GM21423 (cell line): ENCODE data around the gene LIMS1.
"Not testable (repeated sequence)": the region's sequence is repeated elsewhere in the genome, so short reads cannot be mapped to it uniquely, and the experiment has no call there.

Experiments used
- ATAC-seq: cut with Tn5 transposase; IDR thresholded peaks from one replicate; pipeline ENCODE4 v1.9.1; 2021; ENCODE audit warnings: mild to moderate bottlenecking, moderate library complexity; ENCODE audit not compliant: unreplicated experiment

Gene LIMS1

DNA sequence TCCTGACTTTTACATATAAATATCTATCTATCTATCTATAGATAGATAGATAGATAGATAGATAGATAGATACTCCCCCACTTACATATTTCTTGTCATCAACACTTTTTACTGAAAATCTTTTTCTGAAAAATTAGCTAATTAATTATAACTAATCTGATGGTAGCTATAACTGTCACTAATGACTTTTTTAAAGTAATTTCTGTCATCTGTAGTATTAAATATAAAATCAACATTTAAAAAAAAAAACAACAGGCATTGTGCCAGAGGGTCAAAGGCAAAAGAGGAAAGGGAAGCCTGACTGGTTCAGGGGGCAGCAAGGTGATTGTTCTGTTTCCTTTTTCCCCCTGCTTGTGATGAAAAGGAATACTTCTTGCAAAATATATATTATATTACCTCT lies 122.0 kb downstream of the LIMS1 start:
- ATAC-seq = not testable (repeated sequence)

DNA sequence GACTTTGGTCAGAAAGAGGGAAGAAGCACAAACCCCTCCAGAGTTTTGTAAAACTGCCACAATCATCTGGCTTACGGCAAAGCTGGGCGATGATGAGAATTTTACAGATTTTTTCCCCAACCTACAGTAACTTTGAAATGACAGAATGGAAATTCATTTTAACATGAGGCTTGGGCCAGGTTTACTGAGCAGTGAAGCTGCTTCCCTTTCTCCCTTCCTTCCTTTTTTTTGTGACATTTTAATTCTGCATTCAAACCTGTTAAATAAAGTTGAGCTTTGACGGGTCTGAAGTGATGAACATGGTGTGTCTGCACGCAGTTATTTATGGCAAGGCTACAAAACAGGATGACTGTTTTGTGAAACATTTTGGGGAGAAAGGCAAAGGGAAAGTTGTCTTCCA lies 123.2 kb downstream of the LIMS1 start:
- ATAC-seq = not testable (repeated sequence)

DNA sequence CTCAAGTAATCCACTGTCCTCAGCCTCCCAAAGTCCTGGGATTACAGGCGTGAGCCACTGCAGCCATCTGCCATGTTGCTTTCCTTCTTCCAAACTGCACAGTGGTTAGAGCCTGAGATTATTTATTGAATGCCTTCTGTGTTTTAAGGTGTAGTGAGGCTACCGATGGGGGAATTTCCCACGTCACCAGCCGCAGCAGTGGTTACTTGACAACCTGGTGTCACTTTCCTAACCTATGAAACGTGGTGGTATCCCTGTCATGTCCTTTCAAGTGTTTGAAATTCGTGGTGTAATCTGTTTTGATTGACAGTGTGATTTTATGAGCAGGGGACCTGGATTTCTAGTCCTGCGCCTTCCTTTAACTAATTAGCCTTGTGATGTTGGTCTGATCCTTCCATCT lies 124.3 kb downstream of the LIMS1 start:
- ATAC-seq = not testable (repeated sequence)

DNA sequence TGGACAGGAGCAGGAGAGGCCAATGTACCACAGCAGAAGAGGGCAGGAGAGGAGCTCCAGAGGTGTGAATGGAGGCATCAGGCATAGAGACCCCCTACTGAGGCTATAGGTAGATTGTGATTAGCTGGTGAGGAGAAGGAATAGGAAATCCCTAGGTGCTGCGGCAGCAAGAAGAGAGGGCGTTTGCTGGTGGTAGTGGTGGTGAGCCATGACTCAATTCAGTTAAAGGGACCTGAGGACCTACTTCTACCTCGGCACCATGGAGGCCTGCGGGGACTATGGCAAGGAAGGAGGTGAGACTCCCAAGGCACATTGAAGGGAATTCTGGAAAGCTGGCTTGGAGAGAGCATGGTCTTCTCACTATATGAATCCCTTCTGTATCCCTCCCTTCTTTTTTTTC lies 127.2 kb downstream of the LIMS1 start:
- ATAC-seq = not testable (repeated sequence)

DNA sequence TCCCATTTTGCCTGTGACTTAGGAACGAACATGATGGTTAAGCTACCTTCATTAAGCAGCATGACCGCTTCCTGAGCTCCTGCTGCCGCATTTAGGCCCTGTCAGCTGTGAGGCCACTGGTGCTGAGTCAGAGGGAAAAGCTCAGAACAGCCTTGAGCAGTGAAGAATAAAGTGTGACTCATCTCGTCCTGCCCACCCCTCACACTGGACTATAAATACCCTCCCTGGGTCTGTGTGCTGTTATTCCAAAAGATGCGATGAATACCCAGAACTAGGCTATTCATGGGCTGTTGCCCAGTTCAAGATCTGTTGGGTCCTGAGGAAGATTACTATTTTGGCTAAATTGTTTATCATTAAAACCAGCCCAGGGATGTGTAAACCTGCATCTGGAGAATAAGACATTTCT lies 127.9 kb downstream of the LIMS1 start:
- peak; percentile 95 for ATAC-seq

DNA sequence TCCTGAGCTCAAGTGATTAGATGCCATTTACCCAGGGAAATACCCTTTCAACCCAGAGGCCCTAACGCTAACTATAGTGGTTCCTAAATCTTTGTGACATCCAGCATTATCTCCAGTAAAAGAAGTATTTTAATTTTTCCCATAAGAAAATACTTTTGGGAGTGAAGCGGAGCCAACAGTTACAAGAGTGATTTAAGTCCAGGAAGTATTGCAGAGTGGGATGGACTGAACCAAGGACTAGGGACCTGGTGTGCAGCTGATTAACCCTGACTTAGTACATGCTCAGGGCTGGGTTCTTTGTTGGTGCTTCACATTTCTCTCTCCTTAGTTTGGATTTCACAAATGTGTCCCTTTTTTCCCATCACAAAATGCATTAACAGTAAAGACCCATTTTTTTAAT lies 129.1 kb downstream of the LIMS1 start:
- not testable (repeated sequence) for ATAC-seq

DNA sequence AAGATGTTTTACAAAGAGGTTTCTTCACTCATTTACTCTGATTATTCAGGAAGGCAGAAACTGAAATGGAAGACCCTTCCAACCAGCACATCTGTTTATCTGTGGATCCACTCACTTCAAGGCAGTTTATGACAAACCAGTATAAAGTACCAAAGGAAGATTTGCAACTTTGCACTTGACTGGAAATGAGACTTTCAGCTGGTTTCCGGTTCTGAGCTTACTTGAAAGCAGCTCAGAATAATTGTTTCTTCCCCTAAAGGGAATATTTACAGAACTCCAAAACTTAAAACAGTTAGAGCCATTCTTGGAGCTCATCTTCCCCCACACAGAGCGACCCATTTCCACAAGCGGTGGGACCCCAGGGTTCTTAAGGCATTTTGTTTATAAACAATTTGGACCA lies 129.8 kb downstream of the LIMS1 start:
- ATAC-seq = not testable (repeated sequence)

DNA sequence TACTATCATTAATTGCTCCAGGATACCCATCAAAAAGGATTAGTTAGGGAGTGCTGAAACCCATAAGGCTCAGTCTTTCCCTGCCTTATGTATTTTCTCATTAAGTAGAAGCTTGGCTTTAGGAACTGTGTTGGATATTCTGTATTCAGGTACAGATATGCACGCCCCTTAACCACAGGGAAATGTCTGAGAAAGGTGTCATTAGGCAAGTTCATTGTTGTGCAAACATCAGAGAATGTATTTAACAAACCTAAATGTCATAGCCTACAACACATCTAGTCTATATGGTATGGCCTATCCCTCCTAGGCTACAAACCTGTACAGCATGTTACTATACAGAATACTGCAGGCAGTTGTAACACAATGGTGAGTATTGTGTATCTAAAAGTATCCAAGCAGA lies 130.7 kb downstream of the LIMS1 start:
- not testable (repeated sequence) for ATAC-seq

DNA sequence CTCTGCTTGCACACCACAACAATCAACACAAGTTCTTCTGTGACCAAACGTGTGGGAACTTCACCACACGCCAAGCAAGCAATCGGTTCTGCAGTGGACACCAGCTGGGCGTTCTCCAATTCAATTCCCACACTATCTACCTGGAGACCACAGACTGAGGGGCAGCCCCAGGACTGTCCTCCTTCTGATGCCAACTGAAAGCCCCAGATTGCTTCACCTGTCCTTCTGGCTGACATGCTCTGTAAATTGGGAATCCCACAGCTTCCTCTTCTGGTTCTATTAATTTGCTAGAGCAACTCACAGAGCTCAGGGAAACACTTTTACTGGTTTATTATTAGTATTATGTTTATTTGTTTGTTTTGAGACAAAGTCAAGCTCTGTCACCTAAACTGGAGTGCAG lies 131.7 kb downstream of the LIMS1 start:
- not testable (repeated sequence) for ATAC-seq

DNA sequence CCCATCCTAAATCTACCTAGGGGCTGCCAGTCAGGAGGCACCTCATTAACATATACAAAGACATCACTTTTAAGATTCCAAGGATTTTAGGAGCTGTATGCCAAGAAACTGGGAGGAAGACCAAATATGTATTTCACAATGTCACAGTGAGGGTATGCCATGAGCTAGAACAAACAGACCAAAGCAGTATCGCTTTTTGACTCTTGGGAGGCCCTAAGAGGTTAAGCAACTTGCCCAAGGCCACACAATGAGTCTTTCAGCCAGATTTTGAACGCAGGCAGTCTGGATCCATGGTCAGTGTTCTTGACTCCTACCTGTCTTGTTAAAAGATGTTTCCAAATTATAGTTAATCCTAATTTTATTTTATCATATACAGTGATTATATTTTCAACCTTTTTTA lies 132.9 kb downstream of the LIMS1 start:
- ATAC-seq = not testable (repeated sequence)

DNA sequence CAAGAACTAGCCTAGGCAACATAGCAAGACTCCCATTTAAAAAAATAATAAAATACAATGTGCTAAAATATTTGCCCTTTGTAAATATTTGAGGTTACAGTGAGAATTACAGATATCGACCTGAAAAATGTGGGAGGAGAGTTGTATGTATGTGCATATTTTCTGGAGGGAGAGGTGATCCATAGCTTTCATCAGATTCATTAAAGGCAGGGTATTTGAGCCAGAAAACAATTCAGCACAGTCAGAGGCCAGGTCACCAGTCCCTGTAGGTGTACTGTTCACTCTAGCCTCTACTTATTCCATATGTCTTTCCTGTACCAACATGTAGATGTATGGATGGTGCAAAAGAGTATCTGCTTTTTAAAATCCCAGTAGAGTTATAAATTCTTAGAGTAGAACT lies 136.0 kb downstream of the LIMS1 start:
- not testable (repeated sequence) for ATAC-seq

DNA sequence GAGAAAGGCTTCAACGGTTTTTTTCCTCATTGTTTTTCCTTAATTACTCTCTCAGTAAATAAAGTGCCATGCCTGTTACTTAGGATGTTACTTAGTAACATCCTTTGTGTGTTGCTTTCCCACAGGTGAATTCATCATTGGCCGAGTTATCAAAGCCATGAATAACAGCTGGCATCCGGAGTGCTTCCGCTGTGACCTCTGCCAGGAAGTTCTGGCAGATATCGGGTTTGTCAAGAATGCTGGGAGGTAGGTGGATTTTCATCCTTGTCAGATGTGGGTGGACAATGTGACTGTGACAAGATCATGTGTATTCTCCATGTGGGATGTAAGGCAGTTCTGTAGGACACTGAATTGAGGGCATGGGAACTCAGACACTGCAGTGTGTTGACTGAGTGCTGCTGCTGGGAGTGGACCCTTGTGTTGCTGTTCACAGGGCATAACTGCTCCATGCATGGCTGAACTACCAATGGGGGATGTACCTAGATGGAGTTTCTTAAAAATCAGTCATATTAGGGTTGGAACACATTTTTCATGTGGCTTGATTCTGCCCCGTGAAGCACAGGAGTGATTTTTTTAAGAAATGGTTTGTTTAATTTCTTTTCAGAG lies 138.0 kb downstream of the LIMS1 start:
- ATAC-seq = not testable (repeated sequence)

DNA sequence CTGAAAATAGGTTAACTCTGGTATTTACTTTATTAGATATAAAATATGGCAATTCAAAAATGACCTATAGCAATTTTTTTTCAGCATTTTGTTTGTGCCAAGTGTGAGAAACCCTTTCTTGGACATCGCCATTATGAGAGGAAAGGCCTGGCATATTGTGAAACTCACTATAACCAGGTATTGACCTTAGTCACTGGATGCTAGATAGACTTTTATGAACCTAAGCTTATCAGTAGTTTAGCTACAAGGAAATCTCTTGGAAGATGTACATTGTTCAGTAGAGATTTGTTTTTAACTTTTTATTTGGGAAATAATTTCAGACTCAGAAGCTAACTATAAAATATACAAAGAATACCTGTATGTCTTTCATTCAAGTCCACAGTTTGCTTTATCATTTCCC lies 142.3 kb downstream of the LIMS1 start:
- not testable (repeated sequence) for ATAC-seq

DNA sequence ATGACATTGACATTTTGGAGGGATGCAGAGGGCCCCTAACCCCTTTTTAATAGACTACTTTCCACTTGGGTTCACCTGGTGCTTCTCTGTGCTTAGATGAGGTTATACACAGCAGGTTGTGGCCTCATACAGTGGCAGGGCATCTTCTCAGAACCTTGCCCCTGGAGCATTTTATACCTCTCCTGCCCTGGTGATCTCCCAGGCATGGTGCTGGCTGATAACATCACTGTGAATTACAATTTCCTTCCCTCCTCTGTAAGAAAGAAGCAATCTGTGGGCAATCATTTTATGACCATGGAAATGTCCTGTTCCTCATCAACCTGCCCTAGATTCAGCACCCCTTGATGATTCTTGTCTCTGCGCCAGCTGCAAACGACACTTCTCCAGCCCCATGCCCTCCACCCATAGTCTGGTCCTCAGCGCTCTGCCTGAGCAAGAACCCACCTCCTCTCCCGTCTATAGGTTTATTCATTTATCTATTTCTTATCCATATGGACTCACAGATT lies 143.0 kb downstream of the LIMS1 start:
- ATAC-seq = not testable (repeated sequence)

DNA sequence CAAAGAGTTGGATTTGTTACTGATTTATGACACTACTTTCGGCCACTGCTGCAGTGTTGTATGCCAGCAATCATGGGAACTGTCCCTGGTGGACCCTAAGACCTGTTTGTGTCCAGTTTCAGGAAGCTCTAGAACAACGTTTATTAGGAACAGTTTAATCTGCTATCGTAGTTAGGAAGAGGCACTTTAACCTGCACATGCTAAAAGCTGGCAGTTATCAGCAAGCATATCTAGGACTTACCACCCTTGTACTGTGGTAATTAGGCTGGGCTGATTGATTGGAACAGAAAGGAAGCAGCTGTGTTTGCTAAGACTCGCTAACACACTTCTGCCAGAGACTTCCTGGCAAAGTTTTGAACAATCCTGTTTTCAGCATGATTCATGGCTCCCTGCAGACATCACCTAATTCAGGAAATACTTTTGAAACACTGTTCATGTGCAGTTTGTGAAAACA lies 144.0 kb downstream of the LIMS1 start:
- not testable (repeated sequence) for ATAC-seq

DNA sequence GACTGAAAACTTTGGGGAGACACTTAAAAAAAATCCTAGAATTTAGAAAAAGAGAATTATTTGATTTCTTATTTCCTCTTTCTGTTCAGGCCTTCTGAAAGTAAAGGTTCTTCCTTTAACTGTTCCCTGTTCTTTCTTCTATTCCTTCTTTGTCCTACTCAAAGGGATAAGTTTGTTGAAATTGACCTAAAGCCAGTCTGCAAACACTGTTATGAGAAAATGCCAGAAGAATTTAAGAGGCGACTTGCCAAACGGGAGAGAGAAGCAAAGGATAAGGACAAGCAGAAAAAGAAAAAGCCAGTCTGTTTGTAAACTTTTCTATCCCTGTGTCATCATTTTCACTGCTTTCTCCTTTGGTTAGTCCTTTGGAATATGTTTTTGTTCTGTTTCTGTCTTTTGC lies 146.5 kb downstream of the LIMS1 start:
- ATAC-seq = not testable (repeated sequence)

DNA sequence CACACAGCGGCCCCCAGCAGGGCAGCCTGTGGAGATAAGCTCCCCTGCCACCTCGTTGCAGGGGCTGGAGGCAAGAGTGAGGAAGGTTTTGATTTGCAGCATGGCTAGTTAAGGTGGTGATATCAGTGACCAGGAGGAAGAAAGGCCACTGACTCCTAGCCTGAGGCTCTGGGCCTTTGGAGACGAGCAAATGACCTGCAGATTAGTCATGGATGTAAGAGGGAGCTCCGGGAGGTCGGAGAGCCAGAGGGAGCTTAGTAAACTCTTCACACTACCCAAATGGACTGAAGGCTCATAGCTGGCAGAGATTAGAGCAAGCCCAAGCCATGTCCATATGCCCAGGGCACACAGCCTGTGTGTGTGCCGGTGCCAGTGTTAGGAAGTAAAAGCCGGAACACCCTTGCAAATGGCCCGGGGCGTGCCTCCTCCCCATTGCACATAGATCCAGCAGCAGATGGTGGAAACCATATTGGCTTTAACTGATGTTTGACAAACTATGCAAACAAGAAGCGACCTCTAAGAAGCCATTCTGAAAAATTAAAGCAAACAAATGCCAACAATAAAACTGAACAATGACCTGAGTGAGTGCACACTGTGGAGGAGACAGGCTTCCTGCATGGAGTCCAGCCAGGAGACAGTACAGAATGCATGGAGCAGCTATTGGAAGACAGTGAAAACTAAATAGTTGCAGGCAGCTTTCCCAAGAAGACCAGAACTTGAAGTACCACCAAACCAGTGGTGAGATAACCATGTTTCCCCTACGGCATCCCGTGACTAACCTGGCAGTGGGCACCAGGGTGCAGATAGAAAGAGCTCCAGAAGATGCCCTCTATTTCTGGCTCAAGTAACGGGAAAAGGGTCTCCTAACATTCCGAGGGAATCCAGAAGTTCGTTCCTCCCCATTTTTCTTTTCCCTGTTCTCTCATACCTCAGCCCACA lies 154.8 kb downstream of the LIMS1 start:
- ATAC-seq = not testable (repeated sequence)

DNA sequence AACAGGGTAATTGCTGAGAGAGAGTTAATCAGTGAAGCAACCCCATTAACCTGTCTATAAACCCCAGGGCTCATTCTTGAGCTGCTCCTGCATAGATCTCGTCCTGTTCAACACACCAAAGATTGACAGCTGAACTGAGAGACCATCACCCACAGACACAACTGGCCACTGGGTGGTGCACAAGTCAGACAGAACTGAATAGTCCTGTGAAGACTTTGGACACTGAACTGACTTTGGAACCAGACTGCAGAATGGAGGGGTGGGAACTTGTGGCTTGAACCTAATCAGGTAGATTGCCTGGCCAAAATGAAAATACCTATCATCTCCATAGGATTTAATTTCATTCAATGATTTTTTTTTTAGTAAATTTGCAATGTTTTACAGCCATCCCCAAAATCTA lies 155.7 kb downstream of the LIMS1 start:
- ATAC-seq = peak; percentile 75

DNA sequence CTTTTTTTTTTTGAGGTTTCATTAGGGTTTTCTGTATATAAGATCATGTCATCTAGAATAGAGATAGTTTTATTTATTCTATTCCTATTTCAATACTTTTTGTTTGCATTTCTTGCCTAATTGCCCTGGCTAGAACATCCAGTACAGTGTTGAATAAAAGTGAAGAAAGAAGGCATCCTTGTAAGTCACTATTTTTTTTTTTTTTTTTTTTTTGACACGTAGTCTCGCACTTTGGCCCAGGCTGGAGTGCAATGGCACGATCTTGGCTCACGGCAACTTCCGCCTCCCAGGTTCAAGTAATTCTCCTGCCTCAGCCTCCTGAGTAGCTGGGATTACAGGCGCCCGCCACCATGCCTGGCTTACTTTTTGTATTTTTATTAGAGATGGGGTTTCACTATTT lies 157.2 kb downstream of the LIMS1 start:
- no peak for ATAC-seq

DNA sequence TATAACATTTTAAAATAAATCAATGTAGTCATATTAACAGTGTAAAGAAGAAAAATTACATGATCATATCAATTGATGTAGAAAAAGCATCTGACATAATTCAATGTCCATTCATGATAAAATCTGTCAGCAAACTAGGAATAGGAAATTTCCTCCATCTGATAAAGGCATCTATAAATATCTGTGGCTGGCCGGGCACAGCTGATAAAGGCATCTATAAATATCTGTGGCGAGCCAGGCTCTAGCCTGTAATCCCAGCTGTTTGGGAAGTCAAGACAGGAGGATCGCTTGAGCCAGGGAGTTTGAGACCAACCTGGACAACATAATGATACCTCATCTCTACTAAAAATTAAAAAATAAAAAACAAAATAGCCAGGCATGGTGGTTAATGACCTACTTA lies 166.9 kb downstream of the LIMS1 start:
- no peak for ATAC-seq

DNA sequence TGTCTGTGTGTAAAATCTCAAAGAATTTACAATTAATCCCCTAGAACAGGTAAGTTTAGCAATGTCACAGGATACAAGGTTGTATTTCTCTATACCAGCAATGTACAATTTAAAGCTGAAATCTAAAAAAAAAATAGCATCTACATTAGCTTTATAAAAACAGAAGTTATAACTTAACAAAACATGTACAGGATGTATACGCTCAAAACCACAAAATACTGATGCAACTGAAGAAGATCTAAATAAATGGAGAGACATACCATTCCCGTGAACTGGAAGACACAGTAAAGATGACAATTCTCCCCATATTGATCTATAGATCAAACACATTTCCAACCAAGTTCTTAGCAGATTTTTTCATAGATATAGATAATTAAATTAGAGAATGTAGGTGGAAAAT lies 167.5 kb downstream of the LIMS1 start:
- no peak for ATAC-seq

DNA sequence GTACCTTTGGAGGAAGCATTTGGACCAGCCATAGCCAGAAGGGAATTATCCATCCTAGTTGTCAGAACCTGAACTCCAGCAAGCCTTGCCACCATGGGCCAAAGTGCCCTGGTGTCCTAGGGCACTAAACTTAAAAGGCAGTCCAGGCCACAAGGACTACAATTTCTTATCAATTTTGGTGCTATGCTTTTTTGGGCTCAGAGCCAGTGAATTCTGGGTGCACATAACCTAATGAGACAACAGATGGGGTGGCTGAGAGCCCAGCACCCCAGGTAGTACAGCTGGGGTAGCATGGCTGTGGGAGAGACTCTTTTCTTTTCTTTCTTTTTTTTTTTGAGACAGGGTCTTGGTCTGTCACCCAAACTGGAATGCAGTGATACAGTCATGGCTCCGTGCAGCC lies 170.6 kb downstream of the LIMS1 start:
- no peak for ATAC-seq
